Cardiac muscle cell (in vitro differentiated cells and primary cell): ENCODE data around the gene BMP2K. TPM values are rescaled to one million over a fixed set of nuclear protein-coding genes. Genes with fewer than 3 reads are reported as not detected.

Source experiments
- DNase-seq, 2 donors: peaks; one replicate each; pipeline versions ENCODE4 v3.0.0 to v3.0.0-alpha.2; 2010 to 2017; ENCODE audit warnings: low read depth in 1 of 2, low spot score in 1 of 2
- H3K27ac ChIP-seq: fragments of 200-600 bp; sonication (generic); 2 replicates; pipeline ENCODE4 v1.5.1; 2016
- H3K27me3 ChIP-seq: fragments of 200-600 bp; sonication (generic); 2 replicates; pipeline ENCODE4 v1.6.0; 2016; ENCODE audit warnings: control low read depth
- H3K36me3 ChIP-seq: fragments of 200-600 bp; sonication (generic); 2 replicates; pipeline ENCODE4 v1.5.1; 2016; ENCODE audit warnings: control low read depth
- H3K4me1 ChIP-seq: fragments of 200-600 bp; sonication (generic); 2 replicates; pipeline ENCODE4 v1.8.1; 2017; ENCODE audit warnings: low read depth, mild to moderate bottlenecking, mixed run types
- H3K4me3 ChIP-seq: fragments of 200-600 bp; sonication (generic); 2 replicates; pipeline ENCODE4 v1.5.1; 2016; ENCODE audit warnings: mild to moderate bottlenecking
- H3K9me3 ChIP-seq: fragments of 200-600 bp; sonication (generic); 2 replicates; pipeline ENCODE4 v1.5.1; 2017; ENCODE audit warnings: low read depth, mild to moderate bottlenecking, control low read depth
- CTCF ChIP-seq: IDR thresholded peaks from 2 replicates; pipeline ENCODE4 v1.5.1; 2012; ENCODE audit warnings: low read depth, mild to moderate bottlenecking, low read length
- polyA plus RNA-seq: library from polyadenylated mRNA; unstranded; fragments of >200 nt; fragmentation: Nextera tagmentation; extraction: Ambion mirVana; gene quantifications from 2 replicates; pipeline ENCODE4 v1.2.1, GENCODE V29; 2016
- total RNA-seq: library from RNA; depleted of rRNA; stranded (reverse); fragments of >200 nt; gene quantifications from 2 replicates; pipeline ENCODE4 v1.2.3, GENCODE V29; 2016

Gene BMP2K
- total and polyA plus RNA-seq, 2 experiments from 2014 or later = 5.4 to 14.6 TPM

GRCh38 chr4:78800965-78801364, 24.8 kb downstream of the BMP2K start:
- no peak for DNase-seq
- Histone ChIP-seq H3K27ac (no peak overlapping the region), H3K27me3 (no peaks in the 10 kb centered on the region), H3K4me3 (no peak overlapping the region), H3K4me1 (no peaks in the 10 kb centered on the region), H3K36me3 (no peaks in the 10 kb centered on the region), H3K9me3 (no peaks in the 10 kb centered on the region)
- TF ChIP-seq CTCF = no peak

- Histone ChIP-seq H3K27me3 (no peaks in the 10 kb centered on the region), H3K9me3 (no peaks in the 10 kb centered on the region), H3K4me1 (no peaks in the 10 kb centered on the region), H3K4me3 (no peak overlapping the region), H3K36me3 (no peaks in the 10 kb centered on the region), H3K27ac (no peak overlapping the region)
- TF ChIP-seq CTCF = no peak
- no peak for DNase-seq
Measured at GRCh38 chr4:78803983-78804382, 27.8 kb downstream of the BMP2K start.

- no peaks in the 10 kb centered on the region for H3K36me3 ChIP-seq
- peaks cover 17% of the 10 kb centered on the region for H3K4me1 ChIP-seq
- TF ChIP-seq CTCF = no peak
- no peaks in the 10 kb centered on the region for H3K9me3 ChIP-seq
- no peaks in the 10 kb centered on the region for H3K27me3 ChIP-seq
- no peak overlapping the region for H3K27ac ChIP-seq
- no peak for DNase-seq
- H3K4me3 ChIP-seq = no peak overlapping the region
Measured at GRCh38 chr4:78806943-78807460, 30.9 kb downstream of the BMP2K start.

GRCh38 chr4:78809295-78809694, 33.1 kb downstream of the BMP2K start:
- no peak for TF ChIP-seq CTCF
- Histone ChIP-seq H3K9me3 (no peaks in the 10 kb centered on the region), H3K27ac (no peak overlapping the region)

GRCh38 chr4:78809928-78810835, 34.0 kb downstream of the BMP2K start:
- no peak for DNase-seq
- no peak overlapping the region for H3K4me3 ChIP-seq
- H3K9me3 ChIP-seq = no peaks in the 10 kb centered on the region

More at GRCh38 chr4:78809295-78809694, 33.1 kb downstream of the BMP2K start:
- Histone ChIP-seq H3K36me3 (no peaks in the 10 kb centered on the region), H3K27me3 (no peaks in the 10 kb centered on the region), H3K4me1 (peaks cover 17% of the 10 kb centered on the region), H3K4me3 (no peak overlapping the region)
- DNase-seq = no peak

More at GRCh38 chr4:78809928-78810835, 34.0 kb downstream of the BMP2K start:
- no peaks in the 10 kb centered on the region for H3K36me3 ChIP-seq
- no peak overlapping the region for H3K27ac ChIP-seq
- H3K27me3 ChIP-seq = no peaks in the 10 kb centered on the region
- peaks cover 17% of the 10 kb centered on the region for H3K4me1 ChIP-seq
- TF ChIP-seq CTCF = no peak
